Naive thymus-derived CD4-positive, alpha-beta T cell (primary cell): ENCODE results near the gene RPL7A. TPM values are rescaled to one million over a fixed set of nuclear protein-coding genes. Genes with fewer than 3 reads are reported as not detected.
A peak's percentile ranks its signal among the peaks of the same experiment; 100 is the strongest.

Experiments
- ATAC-seq: fragments of 150-1000 bp; cut with Tn5 transposase; 2 replicates; pipeline ENCODE4 v1.10.0; 2021; ENCODE audit warnings: mild to moderate bottlenecking, moderate library complexity
- CTCF ChIA-PET: fragments of 350-600 bp; sonication (Branson Sonifier 250); formaldehyde crosslinking; loops from one replicate; lab custom pipeline; 2021; ENCODE audit warnings: antibody characterized with exemption; lab: Charles Lee
- POLR2A ChIA-PET: fragments of 350-600 bp; sonication (Branson Sonifier 250); formaldehyde crosslinking; loops from one replicate; lab custom pipeline; 2021; ENCODE audit warnings: antibody characterized with exemption, inconsistent platforms; lab: Charles Lee
- DNase-seq, 9 donors: peaks; one replicate each; pipeline versions ENCODE4 v3.0.0 to v3.0.0-alpha.2; 2020 to 2022; ENCODE audit warnings: mixed read lengths in 1 of 9
- H3K27ac ChIP-seq: one replicate; pipeline ENCODE4 v1.7.0; 2013; ENCODE audit warnings: mild to moderate bottlenecking, low read depth, low read length, moderate library complexity
- H3K27me3 ChIP-seq, 2 donors: one replicate each; pipeline ENCODE4 v1.7.0; 2013; ENCODE audit warnings: low read length in 2 of 2, mild to moderate bottlenecking in 2 of 2, moderate library complexity in 2 of 2; ENCODE audit not compliant: control insufficient read depth in 2 of 2, insufficient read depth in 2 of 2
- H3K36me3 ChIP-seq, 3 experiments: 1 replicate in 2 of 3; 2 replicates in 1 of 3; pipeline ENCODE4 v1.7.0; 2013; ENCODE audit warnings: low read length in 3 of 3, mild to moderate bottlenecking in 3 of 3, moderate library complexity in 1 of 3; ENCODE audit not compliant: insufficient read depth in 3 of 3, control insufficient read depth in 2 of 3
- H3K4me1 ChIP-seq, 2 donors: one replicate each; pipeline ENCODE4 v1.7.0; 2013; ENCODE audit warnings: low read length in 2 of 2, mild to moderate bottlenecking in 2 of 2, moderate library complexity in 1 of 2; ENCODE audit not compliant: control insufficient read depth in 2 of 2, insufficient read depth in 2 of 2
- H3K4me3 ChIP-seq: 2 replicates; pipeline ENCODE4 v1.7.0; 2013; ENCODE audit warnings: mild to moderate bottlenecking, low read length
- H3K9me3 ChIP-seq, 3 experiments: 1 replicate in 2 of 3; 2 replicates in 1 of 3; pipeline ENCODE4 v1.7.0; 2013; ENCODE audit warnings: low read length in 3 of 3; ENCODE audit not compliant: control insufficient read depth in 2 of 3
- H3K27ac Mint-ChIP-seq, 9 donors: one replicate each; pipeline ENCODE4 v1.8.0; 2020 to 2022; ENCODE audit warnings: mixed read lengths in 9 of 9, mild to moderate bottlenecking in 8 of 9, moderate library complexity in 5 of 9, inconsistent platforms in 2 of 9
- H3K27me3 Mint-ChIP-seq, 5 donors: one replicate each; pipeline ENCODE4 v1.8.0; 2021 to 2022; ENCODE audit warnings: mixed read lengths in 5 of 5, mild to moderate bottlenecking in 1 of 5
- H3K36me3 Mint-ChIP-seq, 5 donors: one replicate each; pipeline ENCODE4 v1.8.0; 2020 to 2022; ENCODE audit warnings: mixed read lengths in 5 of 5, mild to moderate bottlenecking in 3 of 5, inconsistent platforms in 1 of 5
- H3K4me1 Mint-ChIP-seq, 7 donors: one replicate each; pipeline ENCODE4 v1.8.0; 2020 to 2022; ENCODE audit warnings: mixed read lengths in 7 of 7, mild to moderate bottlenecking in 3 of 7, inconsistent platforms in 1 of 7
- H3K4me3 Mint-ChIP-seq, 10 donors: one replicate each; pipeline ENCODE4 v1.8.0; 2020 to 2022; ENCODE audit warnings: mild to moderate bottlenecking in 10 of 10, mixed read lengths in 10 of 10, moderate library complexity in 6 of 10, inconsistent platforms in 2 of 10
- H3K9me3 Mint-ChIP-seq, 11 donors: one replicate each; pipeline ENCODE4 v1.8.0; 2020 to 2022; ENCODE audit warnings: mixed read lengths in 11 of 11, mild to moderate bottlenecking in 4 of 11, inconsistent platforms in 1 of 11, moderate library complexity in 1 of 11
- intact Hi-C, 2 donors: fragments of 100-400 bp; cut with micrococcal nuclease; formaldehyde crosslinking; loops; one replicate each; pipeline ENCODE4 v1.15.1; 2023
- polyA plus RNA-seq, 2 donors: library from polyadenylated mRNA; unstranded; fragments of 300-500 nt; fragmentation: Illumina TruSeq; gene quantifications; one replicate each; pipeline ENCODE4 v1.2.3, GENCODE V29; 2021
- total RNA-seq, 6 experiments: library from RNA in 5 of 6; stranded (reverse) in 5 of 6; gene quantifications; 1 replicate in 5 of 6; 2 replicates in 1 of 6; pipeline ENCODE4 v1.2.3 and lab custom pipeline; 2021 to 2026

The RPL7A gene
- total and polyA plus RNA-seq, 7 experiments from 2014 or later = 1,347 to 2,815 (median 2,127) TPM

- Histone ChIP-seq H3K4me3 (no peak overlapping the region), H3K36me3 (peaks cover 13 to 74% (median 22%) of the 10 kb centered on the region in 3 experiments), H3K4me1 (peaks cover 12 to 24% of the 10 kb centered on the region in 2 donors), H3K27me3 (no peaks in the 10 kb centered on the region), H3K27ac (peak overlapping the region; percentile 91), H3K9me3 (no peaks in the 10 kb centered on the region)
- Mint-ChIP-seq H3K4me1 (peaks cover 20 to 41% (median 29%) of the 10 kb centered on the region in 7 donors), H3K27me3 (no peaks in the 10 kb centered on the region), H3K36me3 (peaks cover 9 to 31% (median 13%) of the 10 kb centered on the region in 5 donors), H3K9me3 (no peaks in the 10 kb centered on the region), H3K27ac (peak overlapping the region in 6 of 9 donors; percentile 34 to 84 (median 67)), H3K4me3 (peak overlapping the region in 4 of 10 donors; percentile 3 to 76 (median 38))
- ChIA-PET CTCF (interaction anchor here (3.4 kb wide), 1 partner anchor 12 kb away, joined by 14 read pairs; no protein-coding TSS in a partner anchor), POLR2A (interaction anchor here (1.2 to 10.5 kb wide), 2 partner anchors 10 kb away, joined by 4 to 185 read pairs; partner anchors contain the start of gene SURF4)
- intact Hi-C loops = loop anchor here (5.0 kb wide), 3 partner anchors 172 to 237 kb away; partner anchors contain the start of gene RALGDS (in 1 of the 2)
- DNase-seq (no peak), ATAC-seq (no peak)
These were observed 11.6 kb downstream of the RPL7A start for GRCh38 chr9:133359399-133360175.

- peaks cover 9 to 33% (median 13%) of the 10 kb centered on the region in 5 donors for H3K36me3 Mint-ChIP-seq
- Histone ChIP-seq H3K36me3 (peaks cover 24 to 84% (median 31%) of the 10 kb centered on the region in 3 experiments), H3K4me1 (peaks cover 12 to 17% of the 10 kb centered on the region in 2 donors), H3K27ac (no peak overlapping the region), H3K27me3 (no peaks in the 10 kb centered on the region), H3K9me3 (no peaks in the 10 kb centered on the region), H3K4me3 (no peak overlapping the region)
- peak overlapping the region in 1 of 10 donors; percentile 19 for H3K4me3 Mint-ChIP-seq
- H3K9me3 Mint-ChIP-seq = no peaks in the 10 kb centered on the region
- POLR2A ChIA-PET = no interaction called here
- ATAC-seq = no peak
- DNase-seq = no peak
- H3K27me3 Mint-ChIP-seq = no peaks in the 10 kb centered on the region
- peaks cover 16 to 31% (median 26%) of the 10 kb centered on the region in 7 donors for H3K4me1 Mint-ChIP-seq
- CTCF ChIA-PET = no interaction called here
- peak overlapping the region in 5 of 9 donors; percentile 10 to 44 (median 34) for H3K27ac Mint-ChIP-seq
- intact Hi-C loops = no loop called here
These were observed 12.7 kb downstream of the RPL7A start for GRCh38 chr9:133360400-133361393.

GRCh38 chr9:133361507-133362092 lies 13.6 kb downstream of the RPL7A start:
- Histone ChIP-seq H3K27ac (no peak overlapping the region), H3K36me3 (peaks cover 31 to 91% (median 32%) of the 10 kb centered on the region in 3 experiments), H3K9me3 (no peaks in the 10 kb centered on the region), H3K27me3 (no peaks in the 10 kb centered on the region), H3K4me3 (no peak overlapping the region), H3K4me1 (peaks cover 12 to 15% of the 10 kb centered on the region in 2 donors)
- intact Hi-C loops = no loop called here
- peaks cover 9 to 37% (median 13%) of the 10 kb centered on the region in 5 donors for H3K36me3 Mint-ChIP-seq
- CTCF ChIA-PET = interaction anchor here (0.8 kb wide), 1 partner anchor 32 kb away, joined by 3 read pairs; no protein-coding TSS in a partner anchor
- no peak overlapping the region for H3K4me3 Mint-ChIP-seq
- DNase-seq (no peak), ATAC-seq (no peak)
- H3K9me3 Mint-ChIP-seq = no peaks in the 10 kb centered on the region
- POLR2A ChIA-PET = interaction anchor here (2.0 to 2.5 kb wide), 2 partner anchors 10 to 12 kb away, joined by 5 to 14 read pairs; no protein-coding TSS in a partner anchor
- peaks cover 20 to 34% (median 27%) of the 10 kb centered on the region in 7 donors for H3K4me1 Mint-ChIP-seq
- peak overlapping the region in 2 of 9 donors; percentile 51 to 83 for H3K27ac Mint-ChIP-seq
- H3K27me3 Mint-ChIP-seq = no peaks in the 10 kb centered on the region

- H3K4me1 Mint-ChIP-seq = peaks cover 20 to 31% (median 26%) of the 10 kb centered on the region in 7 donors
- H3K27ac Mint-ChIP-seq = no peak overlapping the region
These were observed 14.5 kb downstream of the RPL7A start for GRCh38 chr9:133362359-133363044.

GRCh38 chr9:133366435-133366834 lies 18.4 kb downstream of the RPL7A start:
- no peak overlapping the region for H3K4me3 Mint-ChIP-seq
- H3K36me3 Mint-ChIP-seq = peaks cover 6 to 38% (median 12%) of the 10 kb centered on the region in 5 donors
- H3K27ac ChIP-seq = no peak overlapping the region
- CTCF ChIA-PET = no interaction called here
- DNase-seq = no peak
- no peak overlapping the region for H3K27ac Mint-ChIP-seq
- peaks cover 26 to 42% of the 10 kb centered on the region in 2 donors for H3K4me1 ChIP-seq
- H3K9me3 Mint-ChIP-seq = no peaks in the 10 kb centered on the region
- peaks cover 37 to 53% (median 42%) of the 10 kb centered on the region in 7 donors for H3K4me1 Mint-ChIP-seq
- H3K4me3 ChIP-seq = no peak overlapping the region
- intact Hi-C loops = no loop called here
- H3K36me3 ChIP-seq = peaks cover 20 to 72% (median 33%) of the 10 kb centered on the region in 3 experiments
- no peak for ATAC-seq
- H3K9me3 ChIP-seq = no peaks in the 10 kb centered on the region
- no peaks in the 10 kb centered on the region for H3K27me3 Mint-ChIP-seq
- POLR2A ChIA-PET = interaction anchor here (0.6 to 13.6 kb wide), 4 partner anchors 9 to 1938 kb away, joined by 4 to 185 read pairs (median 6); partner anchors contain the start of genes MED22, RPL7A, SURF1 and SURF2
- H3K27me3 ChIP-seq = no peaks in the 10 kb centered on the region

More at GRCh38 chr9:133362359-133363044, 14.5 kb downstream of the RPL7A start:
- peaks cover 9 to 37% (median 13%) of the 10 kb centered on the region in 5 donors for H3K36me3 Mint-ChIP-seq
- Histone ChIP-seq H3K27me3 (no peaks in the 10 kb centered on the region), H3K27ac (no peak overlapping the region), H3K4me3 (no peak overlapping the region), H3K36me3 (peaks cover 31 to 97% (median 37%) of the 10 kb centered on the region in 3 experiments), H3K9me3 (no peaks in the 10 kb centered on the region), H3K4me1 (peaks cover 7 to 15% of the 10 kb centered on the region in 2 donors)
- ATAC-seq (no peak), DNase-seq (no peak)
- H3K27me3 Mint-ChIP-seq = no peaks in the 10 kb centered on the region
- intact Hi-C loops = no loop called here
- POLR2A ChIA-PET = interaction anchor here (0.6 to 13.6 kb wide), 4 partner anchors 8 to 127 kb away, joined by 3 to 185 read pairs (median 10); partner anchors contain the start of genes SURF1 and SURF2
- H3K4me3 Mint-ChIP-seq = no peak overlapping the region
- CTCF ChIA-PET = interaction anchor here (0.8 kb wide), 1 partner anchor 33 kb away, joined by 3 read pairs; no protein-coding TSS in a partner anchor
- H3K9me3 Mint-ChIP-seq = no peaks in the 10 kb centered on the region
